Colonic mucosa (tissue), 4 donors: ENCODE data around the gene FNDC1. TPM values are rescaled to one million over a fixed set of nuclear protein-coding genes. Genes with fewer than 3 reads are reported as not detected.

Source experiments
- DNase-seq: peaks from one replicate; pipeline ENCODE4 v3.0.0-alpha.2; 2020
- H3K27ac ChIP-seq: fragments of 200-600 bp; one replicate; pipeline ENCODE4 v1.8.0; 2021
- H3K27me3 ChIP-seq: fragments of 200-600 bp; one replicate; pipeline ENCODE4 v1.8.0; 2021
- H3K36me3 ChIP-seq: fragments of 200-600 bp; one replicate; pipeline ENCODE4 v1.8.0; 2021
- H3K4me1 ChIP-seq: fragments of 200-600 bp; one replicate; pipeline ENCODE4 v1.8.0; 2021; ENCODE audit warnings: mild to moderate bottlenecking
- H3K4me3 ChIP-seq: fragments of 200-600 bp; one replicate; pipeline ENCODE4 v1.8.0; 2021
- H3K9ac ChIP-seq, 2 donors: one replicate each; pipeline ENCODE4 v1.7.0; 2013; ENCODE audit warnings: control low read depth in 2 of 2, low read depth in 2 of 2, low read length in 2 of 2
- H3K9me3 ChIP-seq: fragments of 200-600 bp; one replicate; pipeline ENCODE4 v1.8.0; 2021
- intact Hi-C: fragments of 100-400 bp; cut with DNase I; formaldehyde crosslinking; loops from one replicate; pipeline ENCODE4 v1.14.1; 2022
- total RNA-seq, 2 donors: library from RNA; stranded (reverse); fragmentation: NEBNext Ultra II Directional in 1 of 2; extraction: Animal tissue kit (Norgen Biotek cat#: 25700) in 1 of 2; gene quantifications; one replicate each; pipeline ENCODE4 v1.2.1, GENCODE V29; 2021
- TF ChIP-seq, protein P1 (sequence below): fragments of 200-600 bp; IDR thresholded peaks from one replicate; pipeline ENCODE4 v1.8.0; 2022; ENCODE audit warnings: antibody characterized with exemption, mild to moderate bottlenecking
- donor health status: healthy.
- donor health status: DM: no; HTN: no; CAD: no.
- donor health status: DM: no; HTN: no; CAD: no.

The FNDC1 gene
- total RNA-seq, 2 donors from 2014 or later = 0.05 to 1.1 TPM

DNA sequence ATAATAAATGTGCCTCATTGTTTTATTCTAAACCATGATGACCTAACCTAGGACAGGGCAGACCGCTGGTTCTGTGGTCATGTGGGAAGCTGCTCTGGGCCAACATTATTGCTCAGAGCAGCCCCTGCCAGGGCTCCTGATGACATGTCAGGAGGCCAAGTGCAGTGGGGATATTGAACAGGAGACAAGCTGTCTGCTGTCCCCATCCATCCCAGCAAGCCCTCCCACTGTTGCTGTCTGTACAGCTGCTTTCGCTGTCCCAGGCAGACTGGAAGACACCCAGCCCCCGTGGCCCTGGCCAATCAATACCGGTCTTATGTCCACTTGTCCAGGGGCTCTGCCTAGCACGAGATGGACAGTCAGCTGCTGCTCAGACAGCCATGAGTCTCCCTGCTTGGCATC is 43.2 kb upstream of the FNDC1 start:
- no peak for DNase-seq
- Histone ChIP-seq H3K9ac (no peak overlapping the region), H3K27ac (no peak overlapping the region), H3K27me3 (no peaks in the 10 kb centered on the region), H3K4me1 (no peaks in the 10 kb centered on the region), H3K9me3 (no peaks in the 10 kb centered on the region), H3K36me3 (no peaks in the 10 kb centered on the region), H3K4me3 (no peak overlapping the region)
- TF ChIP-seq, protein P1, sequence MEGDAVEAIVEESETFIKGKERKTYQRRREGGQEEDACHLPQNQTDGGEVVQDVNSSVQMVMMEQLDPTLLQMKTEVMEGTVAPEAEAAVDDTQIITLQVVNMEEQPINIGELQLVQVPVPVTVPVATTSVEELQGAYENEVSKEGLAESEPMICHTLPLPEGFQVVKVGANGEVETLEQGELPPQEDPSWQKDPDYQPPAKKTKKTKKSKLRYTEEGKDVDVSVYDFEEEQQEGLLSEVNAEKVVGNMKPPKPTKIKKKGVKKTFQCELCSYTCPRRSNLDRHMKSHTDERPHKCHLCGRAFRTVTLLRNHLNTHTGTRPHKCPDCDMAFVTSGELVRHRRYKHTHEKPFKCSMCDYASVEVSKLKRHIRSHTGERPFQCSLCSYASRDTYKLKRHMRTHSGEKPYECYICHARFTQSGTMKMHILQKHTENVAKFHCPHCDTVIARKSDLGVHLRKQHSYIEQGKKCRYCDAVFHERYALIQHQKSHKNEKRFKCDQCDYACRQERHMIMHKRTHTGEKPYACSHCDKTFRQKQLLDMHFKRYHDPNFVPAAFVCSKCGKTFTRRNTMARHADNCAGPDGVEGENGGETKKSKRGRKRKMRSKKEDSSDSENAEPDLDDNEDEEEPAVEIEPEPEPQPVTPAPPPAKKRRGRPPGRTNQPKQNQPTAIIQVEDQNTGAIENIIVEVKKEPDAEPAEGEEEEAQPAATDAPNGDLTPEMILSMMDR = no peak
- intact Hi-C loops = no loop called here

DNA sequence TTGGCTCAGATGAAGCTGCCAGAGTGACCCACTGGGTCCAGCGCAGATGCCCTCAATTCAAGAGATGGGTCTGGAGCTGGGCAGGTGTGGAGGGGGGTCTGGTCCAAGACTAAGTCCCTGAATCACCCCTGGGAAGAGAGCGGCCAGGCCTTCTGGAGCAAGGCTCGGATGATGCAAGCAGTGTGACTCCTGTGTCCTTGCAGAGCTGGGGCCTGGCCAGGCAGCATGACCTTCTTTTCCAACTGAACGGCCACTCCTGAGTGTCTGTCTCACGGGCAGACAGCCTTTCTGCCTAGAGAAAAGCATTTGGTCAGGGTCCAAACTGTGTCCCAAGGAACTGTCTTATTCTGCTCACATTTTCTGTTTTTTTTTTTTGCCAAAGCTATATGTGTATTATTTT is 42.6 kb upstream of the FNDC1 start:
- Histone ChIP-seq H3K4me3 (no peak overlapping the region), H3K27me3 (no peaks in the 10 kb centered on the region)
- DNase-seq = no peak

DNA sequence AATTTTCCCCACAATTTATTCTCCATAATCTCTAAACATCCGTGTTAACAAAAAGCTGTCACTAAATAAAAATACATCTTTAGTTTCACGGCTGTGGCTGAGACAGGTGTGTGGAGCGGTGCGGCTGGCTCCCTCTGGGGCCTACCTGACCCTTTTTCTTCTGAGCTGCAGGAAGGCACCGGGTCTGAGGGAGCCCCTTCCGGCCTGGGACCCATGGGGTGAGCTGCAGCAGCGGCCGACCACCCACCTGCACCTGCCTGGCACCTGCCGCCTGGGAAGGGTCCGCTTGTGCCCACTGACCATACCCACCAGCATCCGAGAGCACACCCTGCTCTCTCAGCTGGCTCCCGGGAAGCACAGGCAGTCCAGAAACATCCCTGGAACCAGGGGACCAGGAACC is 41.5 kb upstream of the FNDC1 start:
- H3K4me3 ChIP-seq = no peak overlapping the region
- no peaks in the 10 kb centered on the region for H3K27me3 ChIP-seq
- no peaks in the 10 kb centered on the region for H3K9me3 ChIP-seq
- no peaks in the 10 kb centered on the region for H3K4me1 ChIP-seq
- no peaks in the 10 kb centered on the region for H3K36me3 ChIP-seq
- no peak overlapping the region for H3K27ac ChIP-seq
- H3K9ac ChIP-seq = no peak overlapping the region
- intact Hi-C loops = no loop called here
- no peak for DNase-seq
- TF ChIP-seq, protein P1 = no peak

More for the DNA sequence above, 42.6 kb upstream of the FNDC1 start:
- Histone ChIP-seq H3K36me3 (no peaks in the 10 kb centered on the region), H3K9ac (no peak overlapping the region), H3K27ac (no peak overlapping the region), H3K4me1 (no peaks in the 10 kb centered on the region), H3K9me3 (no peaks in the 10 kb centered on the region)
- TF ChIP-seq, protein P1 = no peak
- intact Hi-C loops = no loop called here

DNA sequence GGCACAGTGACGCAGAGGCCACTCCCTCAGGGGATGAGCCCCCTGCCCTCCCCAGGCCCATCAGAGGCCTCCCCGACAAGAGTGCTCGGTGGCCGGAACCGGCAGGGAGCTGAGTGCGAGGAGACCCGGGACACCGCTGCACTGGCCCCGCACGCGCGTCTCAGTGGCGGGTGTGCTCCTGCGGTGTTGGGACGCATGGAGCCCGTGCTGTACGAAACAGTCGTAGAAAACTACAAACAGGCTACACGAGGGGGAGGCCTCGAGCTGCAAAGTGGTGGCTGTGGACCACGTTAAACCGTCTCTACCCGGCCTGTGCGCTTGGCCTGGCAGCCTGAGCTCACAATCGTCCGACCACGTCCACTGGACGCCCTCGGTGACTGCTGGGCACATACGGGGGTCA is 40.2 kb upstream of the FNDC1 start:
- Histone ChIP-seq H3K4me3 (no peak overlapping the region), H3K36me3 (no peaks in the 10 kb centered on the region), H3K27ac (no peak overlapping the region), H3K9me3 (no peaks in the 10 kb centered on the region), H3K9ac (no peak overlapping the region), H3K4me1 (no peaks in the 10 kb centered on the region), H3K27me3 (no peaks in the 10 kb centered on the region)
- no peak for DNase-seq
- intact Hi-C loops = no loop called here
- TF ChIP-seq, protein P1 = no peak

DNA sequence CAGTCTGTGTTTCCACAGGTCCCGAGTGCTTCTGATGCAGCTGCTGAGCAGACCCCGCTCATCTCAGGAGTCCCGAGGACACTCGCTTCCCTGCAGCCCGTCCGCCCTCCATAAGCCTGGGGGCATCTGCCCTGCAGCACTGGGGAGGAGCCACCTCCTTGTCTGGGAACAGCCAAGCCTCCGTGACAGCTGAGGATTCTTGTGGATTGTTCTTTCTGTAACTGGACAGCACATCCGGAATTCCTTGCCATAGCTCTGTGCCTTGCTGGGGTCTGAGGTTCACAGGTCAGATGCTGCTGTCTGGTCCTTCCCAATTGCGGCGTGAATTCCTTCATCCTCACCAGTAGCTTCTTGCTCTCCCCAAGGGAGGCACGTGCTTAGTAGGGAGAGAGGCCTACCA is 38.4 kb upstream of the FNDC1 start:
- TF ChIP-seq, protein P1 = no peak
- intact Hi-C loops = no loop called here
- H3K9me3 ChIP-seq = no peaks in the 10 kb centered on the region
- H3K4me1 ChIP-seq = no peaks in the 10 kb centered on the region
- H3K4me3 ChIP-seq = no peak overlapping the region
- H3K36me3 ChIP-seq = no peaks in the 10 kb centered on the region
- no peak for DNase-seq
- no peak overlapping the region for H3K27ac ChIP-seq
- no peak overlapping the region for H3K9ac ChIP-seq
- no peaks in the 10 kb centered on the region for H3K27me3 ChIP-seq

DNA sequence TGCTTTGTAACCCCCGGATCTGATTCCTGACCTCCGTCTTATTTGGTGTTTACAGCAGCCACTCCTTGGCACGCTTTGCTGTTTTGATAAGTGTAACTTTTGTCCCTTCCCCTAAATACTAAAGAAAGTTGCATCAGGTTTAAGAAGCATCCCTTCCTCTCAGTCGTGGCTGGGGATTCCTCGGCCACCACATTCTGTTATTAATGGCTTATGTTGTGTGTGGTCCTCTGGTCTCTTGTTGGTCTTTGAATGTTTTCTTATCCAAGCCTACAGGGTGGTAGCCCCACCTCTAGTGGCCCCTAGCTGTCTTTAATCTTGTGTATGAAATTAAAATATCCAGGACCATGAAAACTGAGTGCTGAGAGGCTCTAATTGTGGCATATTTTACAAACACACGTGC is 37.5 kb upstream of the FNDC1 start:
- Histone ChIP-seq H3K9me3 (no peaks in the 10 kb centered on the region), H3K27ac (no peak overlapping the region), H3K36me3 (no peaks in the 10 kb centered on the region), H3K9ac (no peak overlapping the region), H3K4me3 (no peak overlapping the region), H3K27me3 (no peaks in the 10 kb centered on the region), H3K4me1 (no peaks in the 10 kb centered on the region)
- TF ChIP-seq, protein P1 = no peak
- intact Hi-C loops = no loop called here
- no peak for DNase-seq
